IMR-90 (cell line): ENCODE measurements around the gene PIRT.

Source experiments
- CTCF ChIP-seq: conservative IDR thresholded peaks from 2 replicates; pipeline ENCODE4 v1.5.1; 2012; ENCODE audit warnings: mild to moderate bottlenecking, low read depth, low read length, improper control_type of control experiment
- POLR2A ChIP-seq: IDR thresholded peaks from 2 replicates; pipeline ENCODE4 v1.6.1; 2012; ENCODE audit warnings: mild to moderate bottlenecking, low read depth, low read length

DNA sequence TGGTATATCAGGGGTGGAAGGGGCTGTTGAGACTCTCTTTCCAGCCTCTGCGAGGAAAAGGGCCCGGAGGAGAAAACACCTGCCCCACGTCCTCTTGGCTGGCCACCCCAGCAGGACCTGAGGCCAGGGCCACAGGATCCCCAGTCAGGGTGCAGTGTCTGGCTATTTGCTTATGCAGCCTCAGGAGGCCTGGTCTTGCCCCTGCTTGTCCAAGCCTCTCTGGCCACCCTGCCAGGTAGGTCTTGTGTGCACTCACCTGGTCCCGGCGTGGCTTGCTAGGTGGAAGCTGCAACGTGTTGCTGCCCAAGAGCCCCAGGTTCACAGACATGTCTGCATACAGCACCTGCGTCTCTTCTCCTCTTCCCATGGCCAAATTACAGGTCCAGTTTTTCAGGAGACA lies 34.5 kb downstream of the PIRT start:
- TF ChIP-seq CTCF (no peak), POLR2A (no peak)
